HG02970 (cell line): Measurements from ENCODE around the gene ARL8A.

ENCODE experiments used
- ATAC-seq: cut with Tn5 transposase; IDR thresholded peaks from one replicate; pipeline ENCODE4 v1.9.1; 2021; ENCODE audit warnings: mild to moderate bottlenecking, moderate library complexity, moderate number of reproducible peaks; ENCODE audit not compliant: unreplicated experiment, low FRiP score

ARL8A gene

DNA sequence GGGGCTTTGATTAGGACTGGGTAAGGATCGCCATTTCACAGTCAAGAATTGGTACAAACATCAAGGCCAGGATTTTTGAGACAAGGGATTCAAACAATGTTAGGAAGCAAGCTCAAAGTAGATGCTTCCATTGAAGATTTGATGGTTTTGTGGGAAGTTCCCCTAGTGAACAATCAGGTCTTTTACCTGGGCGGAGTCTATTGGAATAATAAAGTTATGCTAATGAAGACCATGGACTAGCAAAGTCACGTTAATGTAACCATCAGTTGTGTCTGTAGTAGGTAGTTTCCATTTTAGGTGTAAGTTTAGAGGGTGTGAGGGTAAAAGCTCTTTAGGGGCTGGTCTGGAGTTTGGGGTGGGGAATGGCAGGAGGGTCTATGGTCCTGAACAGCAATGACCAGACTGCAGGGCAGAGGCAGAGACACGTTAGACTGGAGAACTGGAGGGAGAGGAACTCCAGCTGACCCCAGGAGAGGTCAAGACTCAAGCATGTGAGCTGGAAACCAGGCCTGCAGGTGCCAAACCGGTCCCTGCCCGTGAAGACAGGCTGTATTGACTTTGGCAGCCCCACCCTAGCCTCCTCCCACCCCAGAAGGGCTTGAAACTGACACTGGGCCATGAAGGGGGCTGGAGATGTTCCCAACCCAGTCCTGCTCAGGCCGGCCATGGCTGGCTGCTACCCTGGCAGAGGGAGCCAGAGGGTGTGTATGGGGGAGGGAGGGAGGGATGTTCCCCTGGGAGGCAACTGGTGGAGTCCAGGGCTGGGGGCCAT lies 57.8 kb downstream of the ARL8A start:
- no peak for ATAC-seq

DNA sequence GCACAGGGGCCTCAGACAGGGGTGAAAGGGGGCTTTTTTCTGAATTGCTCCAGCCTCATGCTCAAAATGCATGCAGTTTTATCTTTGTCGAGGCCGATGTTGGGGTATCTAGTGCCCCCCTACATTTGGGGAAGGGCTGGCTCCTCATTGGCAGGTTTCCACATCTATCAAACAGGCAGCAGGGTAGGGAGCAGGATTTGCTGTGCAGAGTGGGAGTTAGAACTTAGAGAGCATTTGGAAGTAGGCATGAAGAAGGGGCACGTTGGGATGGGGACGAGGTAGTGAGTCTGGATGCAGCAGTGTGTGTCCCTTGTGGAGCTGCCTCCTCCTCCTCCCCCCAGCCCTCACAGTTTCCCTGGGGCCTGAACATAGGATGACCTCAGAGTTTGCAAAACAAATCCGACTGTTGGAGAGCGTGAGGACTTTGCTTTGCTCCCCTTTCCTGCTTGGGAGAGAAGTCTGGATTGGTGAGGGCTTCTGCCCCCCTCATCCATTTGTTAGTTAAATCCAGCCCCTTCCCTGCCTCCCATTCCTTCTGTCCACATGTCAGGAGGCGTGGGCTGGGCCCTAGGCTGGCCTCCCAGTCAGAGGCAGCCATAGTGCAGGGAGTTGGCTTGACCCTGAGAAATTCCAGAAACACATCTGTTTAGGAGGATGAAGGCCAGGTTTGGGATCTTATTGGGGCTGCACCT lies 58.7 kb downstream of the ARL8A start:
- ATAC-seq, result no peak

DNA sequence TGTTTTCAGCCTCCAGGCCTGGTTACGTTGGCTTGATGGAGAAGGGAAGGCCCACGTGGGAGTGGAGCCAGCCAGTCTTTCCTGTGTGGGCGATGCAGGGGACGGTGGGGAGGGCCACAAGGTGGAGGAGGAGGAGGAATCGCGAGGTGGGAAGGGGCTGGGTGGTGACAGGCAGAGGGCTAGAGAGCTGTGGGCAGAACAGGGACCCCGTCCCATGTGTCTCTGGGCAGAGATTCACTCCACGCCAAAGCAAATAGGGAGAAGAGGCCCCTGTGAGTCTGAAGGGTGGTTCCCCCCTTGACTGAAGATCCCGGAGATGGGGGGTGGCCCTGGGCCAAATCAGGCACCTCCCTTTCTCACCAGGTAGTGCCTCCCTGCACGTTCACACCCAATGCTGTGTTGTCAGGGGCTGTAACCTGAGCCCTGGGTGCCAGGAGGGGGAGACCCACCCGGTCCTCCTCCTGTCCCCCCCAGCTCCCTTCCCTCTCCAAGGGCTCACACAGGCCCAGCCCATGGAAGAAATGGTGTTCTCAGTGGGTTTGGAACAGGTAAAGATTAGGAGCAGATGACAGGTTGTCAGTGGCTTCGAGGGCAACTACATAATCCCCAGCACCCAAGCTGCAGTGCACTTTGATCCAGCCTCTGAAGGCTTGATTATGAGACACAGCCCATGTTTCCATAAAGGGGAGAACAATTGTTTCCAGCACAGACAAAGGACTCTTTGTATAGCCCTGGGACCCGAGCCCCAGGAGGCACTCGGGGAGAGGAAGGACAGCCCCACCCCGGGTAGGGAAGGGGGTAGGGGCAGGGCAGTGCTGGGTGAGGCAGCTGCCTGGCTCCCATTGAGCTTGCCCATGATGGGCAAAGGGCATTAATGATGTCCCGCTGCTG lies 59.5 kb downstream of the ARL8A start:
- no peak for ATAC-seq
